Adrenal gland (tissue), 12 donors: ENCODE measurements around the gene MYO18A. TPM values are rescaled to one million over a fixed set of nuclear protein-coding genes. Genes with fewer than 3 reads are reported as not detected.

Experiments used
- DNase-seq, 7 donors: peaks; one replicate each; pipeline ENCODE4 v3.0.0-alpha.2; 2019 to 2020
- H3K27ac ChIP-seq, 5 donors: fragments of 200-600 bp; sonication (generic) in 4 of 5; 1 replicate in 3 of 5; 2 replicates in 2 of 5; pipeline versions ENCODE4 v1.5.1 to v1.8.0; 2016 to 2020; ENCODE audit warnings: mild to moderate bottlenecking in 1 of 5
- H3K27me3 ChIP-seq: fragments of 200-600 bp; 2 replicates; pipeline ENCODE4 v1.8.0; 2021
- H3K36me3 ChIP-seq, 2 donors: fragments of 200-600 bp; replicated peaks in 1 of 2; 1 replicate in 1 of 2; 2 replicates in 1 of 2; pipeline versions ENCODE4 v1.5.1 to v1.8.0; 2018 to 2022
- H3K4me1 ChIP-seq, 2 donors: fragments of 200-600 bp; replicated peaks in 1 of 2; 1 replicate in 1 of 2; 2 replicates in 1 of 2; pipeline versions ENCODE4 v1.5.1 to v1.8.0; 2018 to 2021
- H3K4me3 ChIP-seq, 4 donors: fragments of 200-600 bp; sonication (generic) in 3 of 4; one replicate each; pipeline ENCODE4 v1.5.1; 2016 to 2018
- H3K9me3 ChIP-seq, 3 donors: fragments of 200-600 bp; sonication (generic) in 1 of 3; replicated peaks in 1 of 3; 1 replicate in 2 of 3; 2 replicates in 1 of 3; pipeline versions ENCODE4 v1.5.1 to v1.8.0; 2016 to 2021
- CTCF ChIP-seq, 6 experiments: fragments of 450-650 bp in 4 of 6; fragments of 200-600 bp in 2 of 6; sonication (generic) in 1 of 6; IDR thresholded peaks; 1 replicate in 5 of 6; 2 replicates in 1 of 6; pipeline versions ENCODE4 v1.5.1 to v1.8.0; 2016 to 2021; ENCODE audit warnings: antibody characterized with exemption in 6 of 6, mild to moderate bottlenecking in 2 of 6, moderate library complexity in 1 of 6
- POLR2A ChIP-seq, 2 donors: fragments of 450-650 bp; IDR thresholded peaks; one replicate each; pipeline ENCODE4 v1.6.1; 2017; ENCODE audit warnings: antibody characterized with exemption in 2 of 2, mild to moderate bottlenecking in 2 of 2, moderate library complexity in 1 of 2
- WGBS, 4 donors: extraction: QIAGEN DNeasy Blood & Tissue Kit in 2 of 4; methylation state at CpG; one replicate each; pipeline versions ENCODE4 v1.1.5 to v1.1.7; 2013 to 2017; 5-methylcytosine and 5-hydroxymethylcytosine counted together
- intact Hi-C, 2 donors: fragments of 100-400 bp; cut with DNase I; formaldehyde crosslinking; loops; one replicate each; pipeline versions ENCODE4 v1.14.1 to v1.15.0; 2022 to 2023
- polyA plus RNA-seq, 3 donors: library from polyadenylated mRNA; stranded (reverse); fragments of 200-250 nt in 2 of 3; fragments of 350-450 nt in 1 of 3; fragmentation: Illumina TruSeq in 1 of 3; extraction: RNeasy Lipid Tissue Mini Kit (QIAGEN cat#74804) in 1 of 3; gene quantifications; one replicate each; pipeline ENCODE4 v1.2.3, GENCODE V29; 2013 to 2014
- total RNA-seq, 9 donors: library from RNA; depleted of rRNA in 4 of 9; stranded (reverse); fragments of >200 nt in 4 of 9; fragments of 120-200 nt in 1 of 9; fragmentation: NEBNext Ultra II Directional in 1 of 9; extraction: Animal tissue kit (Norgen Biotek cat#: 25700) in 1 of 9; gene quantifications; one replicate each; pipeline versions ENCODE4 v1.1.0 to v1.2.4, GENCODE V29; 2013 to 2023
- donor health status: healthy with polysubstance abuse.
- donor health status: Bipolar disorder and iron deficiency.
- donor health status: DM: yes; HTN: yes; CAD: no.
- donor health status: DM: no; HTN: no; CAD: no.
- donor health status: DM: no; HTN: no; CAD: no.
- donor health status: DM: yes; HTN: yes; CAD: no.

MYO18A gene
- total and polyA plus RNA-seq, 12 donors, result 19.6 to 95.6 (median 40.7) TPM

- H3K9me3 ChIP-seq, result no peaks in the 10 kb centered on the region
- no peaks in the 10 kb centered on the region for H3K36me3 ChIP-seq
- DNase-seq, result no peak
- H3K27ac ChIP-seq, result peak overlapping the region in 1 of 5 donors; percentile 77
- H3K4me1 ChIP-seq, result peaks cover 18 to 69% of the 10 kb centered on the region in 2 donors
- TF ChIP-seq CTCF (IDR thresholded peaks at IDR 0.05) (no peak), POLR2A (IDR thresholded peaks at IDR 0.05) (no peak)
- H3K4me3 ChIP-seq, result no peak overlapping the region
- intact Hi-C loops, result no loop called here
- 79 to 95% (median 83%) methylated on average over 4 to 11 of the region's 11 CpGs for WGBS, 4 donors
- H3K27me3 ChIP-seq, result no peaks in the 10 kb centered on the region
Measured at GRCh38 chr17:29158096-29158487, 22.1 kb downstream of the MYO18A start.

GRCh38 chr17:29157310-29157709 is 22.9 kb downstream of the MYO18A start:
- TF ChIP-seq POLR2A (IDR thresholded peaks at IDR 0.05) (no peak), CTCF (IDR thresholded peaks at IDR 0.05) (no peak)
- no peaks in the 10 kb centered on the region for H3K27me3 ChIP-seq
- no peaks in the 10 kb centered on the region for H3K36me3 ChIP-seq
- intact Hi-C loops, result no loop called here
- no peak overlapping the region for H3K4me3 ChIP-seq
- H3K27ac ChIP-seq, result peak overlapping the region in 2 of 5 donors; percentile 80 to 82
- WGBS, 4 donors, result 83 to 93% (median 83%) methylated on average over 1 of the region's 1 CpG; no CpG with 5 or more reads in 1 of the 4 donors
- no peak for DNase-seq
- no peaks in the 10 kb centered on the region for H3K9me3 ChIP-seq
- H3K4me1 ChIP-seq, result peaks cover 18 to 64% of the 10 kb centered on the region in 2 donors

DNA sequence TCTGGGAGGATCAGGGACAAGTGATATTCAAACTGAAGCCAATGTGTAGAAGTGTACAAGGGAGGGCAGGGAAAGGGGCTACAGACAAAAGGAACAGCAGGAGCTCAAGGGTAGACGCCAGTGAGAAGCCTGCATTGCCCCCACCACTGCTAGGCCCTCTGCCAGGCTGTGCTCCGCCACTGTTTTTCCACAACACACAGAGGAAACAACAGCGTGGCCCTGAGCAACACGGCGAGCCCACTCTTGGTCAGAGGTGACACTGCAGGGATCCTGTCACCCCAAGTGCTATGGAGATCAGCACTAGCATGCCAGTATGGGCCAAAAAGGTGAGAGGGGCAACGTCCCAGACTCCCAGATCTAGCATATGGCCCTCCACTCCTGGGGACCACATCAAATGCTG is 23.4 kb downstream of the MYO18A start:
- Histone ChIP-seq H3K27me3 (no peaks in the 10 kb centered on the region), H3K9me3 (no peaks in the 10 kb centered on the region), H3K4me1 (peaks cover 18 to 64% of the 10 kb centered on the region in 2 donors), H3K27ac (peak overlapping the region in 4 of 5 donors; percentile 27 to 82 (median 76)), H3K4me3 (no peak overlapping the region), H3K36me3 (no peaks in the 10 kb centered on the region)
- TF ChIP-seq CTCF (IDR thresholded peaks at IDR 0.05) (no peak), POLR2A (IDR thresholded peaks at IDR 0.05) (no peak)
- no peak for DNase-seq
- 64 to 82% (median 77%) methylated on average over 6 of the region's 6 CpGs for WGBS, 4 donors
- intact Hi-C loops, result no loop called here

GRCh38 chr17:29155966-29156338 is 24.2 kb downstream of the MYO18A start:
- Histone ChIP-seq H3K27ac (peak overlapping the region in 4 of 5 donors; percentile 27 to 82 (median 76)), H3K36me3 (no peaks in the 10 kb centered on the region), H3K4me1 (peaks cover 18 to 64% of the 10 kb centered on the region in 2 donors), H3K4me3 (no peak overlapping the region), H3K9me3 (no peaks in the 10 kb centered on the region), H3K27me3 (no peaks in the 10 kb centered on the region)
- TF ChIP-seq POLR2A (IDR thresholded peaks at IDR 0.05), result no peak
- no peak for TF ChIP-seq CTCF (IDR thresholded peaks at IDR 0.05)
- DNase-seq, result peak in 3 of 7 donors; percentile 45 to 76 (median 56)
- WGBS, 4 donors, result 34 to 84% (median 62%) methylated on average over 3 of the region's 3 CpGs
- intact Hi-C loops, result no loop called here
